ENCODE measurements around the gene KRTAP10-5.

DNA sequence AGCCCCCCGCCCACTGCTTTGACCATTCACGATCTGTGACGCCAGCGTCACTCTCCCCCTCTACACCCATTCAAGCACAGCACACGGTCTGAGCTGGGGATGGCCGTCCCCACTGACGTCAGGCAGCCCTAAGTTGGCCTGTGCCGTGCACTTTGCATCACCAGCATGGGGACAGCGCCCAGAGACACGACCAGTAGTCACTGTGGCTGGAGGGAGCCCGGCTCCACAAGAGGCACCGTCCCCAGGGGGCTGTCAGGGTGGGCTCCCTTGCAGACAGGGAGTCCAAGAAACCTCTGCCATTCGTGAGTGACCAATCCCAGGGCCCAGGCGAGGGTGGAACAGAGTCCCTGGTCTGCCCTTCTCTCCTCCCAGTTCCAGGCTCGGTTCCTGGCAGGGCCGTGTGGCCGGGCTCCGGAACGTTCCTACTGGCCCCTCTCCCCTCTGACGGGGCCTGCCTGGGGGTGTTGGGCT, 33.8 kb upstream of the KRTAP10-5 start:
- no peak for TF ChIP-seq POLR2A (IDR thresholded peaks at IDR 0.05)
- TF ChIP-seq, protein P1, sequence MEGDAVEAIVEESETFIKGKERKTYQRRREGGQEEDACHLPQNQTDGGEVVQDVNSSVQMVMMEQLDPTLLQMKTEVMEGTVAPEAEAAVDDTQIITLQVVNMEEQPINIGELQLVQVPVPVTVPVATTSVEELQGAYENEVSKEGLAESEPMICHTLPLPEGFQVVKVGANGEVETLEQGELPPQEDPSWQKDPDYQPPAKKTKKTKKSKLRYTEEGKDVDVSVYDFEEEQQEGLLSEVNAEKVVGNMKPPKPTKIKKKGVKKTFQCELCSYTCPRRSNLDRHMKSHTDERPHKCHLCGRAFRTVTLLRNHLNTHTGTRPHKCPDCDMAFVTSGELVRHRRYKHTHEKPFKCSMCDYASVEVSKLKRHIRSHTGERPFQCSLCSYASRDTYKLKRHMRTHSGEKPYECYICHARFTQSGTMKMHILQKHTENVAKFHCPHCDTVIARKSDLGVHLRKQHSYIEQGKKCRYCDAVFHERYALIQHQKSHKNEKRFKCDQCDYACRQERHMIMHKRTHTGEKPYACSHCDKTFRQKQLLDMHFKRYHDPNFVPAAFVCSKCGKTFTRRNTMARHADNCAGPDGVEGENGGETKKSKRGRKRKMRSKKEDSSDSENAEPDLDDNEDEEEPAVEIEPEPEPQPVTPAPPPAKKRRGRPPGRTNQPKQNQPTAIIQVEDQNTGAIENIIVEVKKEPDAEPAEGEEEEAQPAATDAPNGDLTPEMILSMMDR (IDR thresholded peaks at IDR 0.05), result no peak

All from right lobe of liver (tissue), 4 donors.